Measurements from ENCODE around the gene BABAM2.

DNA sequence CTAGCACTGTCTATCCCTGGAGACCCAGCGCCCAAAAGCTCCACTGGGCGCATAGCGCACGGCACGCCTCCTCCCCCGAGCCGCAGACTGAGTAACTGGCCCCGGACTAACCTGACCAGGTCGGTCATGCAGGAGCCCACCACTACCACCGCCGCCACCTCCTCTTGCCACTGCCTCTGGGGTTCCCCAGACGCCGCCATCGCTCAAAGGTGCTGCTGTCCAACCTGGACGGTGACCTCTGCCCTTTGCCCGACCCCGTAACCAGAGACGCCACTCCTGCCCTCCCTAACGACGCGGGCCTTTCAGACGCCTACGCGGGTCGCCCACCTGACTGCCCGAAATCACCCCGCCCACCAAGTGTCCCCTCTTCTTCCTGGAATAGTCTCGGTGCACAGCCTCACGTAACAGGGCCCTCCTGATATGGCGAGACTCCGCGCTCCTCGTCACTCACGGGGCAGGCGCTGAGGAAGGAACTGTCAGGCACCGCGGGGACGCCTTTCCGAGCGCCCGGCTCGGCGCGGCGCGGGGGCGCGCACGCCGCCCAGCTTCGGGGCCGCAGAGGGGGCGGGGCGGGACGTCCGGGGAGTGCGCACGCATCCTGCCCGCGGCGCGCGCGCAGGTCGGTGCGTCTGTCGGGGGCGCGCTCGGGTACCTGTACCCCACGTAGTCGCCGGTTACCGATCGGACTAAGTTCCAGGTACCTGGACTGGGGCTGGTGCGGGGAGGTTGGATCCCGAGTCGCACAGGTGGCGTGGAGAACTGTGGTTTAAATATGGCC, at the start of gene BABAM2, which contains the start of gene RBKS:
- no peak for TF ChIP-seq EZH2phosphoT487 (IDR thresholded peaks at IDR 0.05; ENCODE audit: insufficient read depth, low read depth)
- no peak for TF ChIP-seq EZH2 (IDR thresholded peaks at IDR 0.05; ENCODE audit: insufficient read depth, poor library complexity, severe bottlenecking)
